ENCODE data around the gene ANO4. TPM values are rescaled to one million over a fixed set of nuclear protein-coding genes. Genes with fewer than 3 reads are reported as not detected.

Gene ANO4
- total RNA-seq, 1 experiment from 2014 or later = 5.7 TPM

GRCh38 chr12:101077791-101078528 is 283.4 kb downstream of the ANO4 start:
- H3K23me2 ChIP-seq (ENCODE audit: insufficient read length, low read depth, low read length, poor library complexity, severe bottlenecking) = no peaks in the 10 kb centered on the region
- H3K4ac ChIP-seq (ENCODE audit: low read depth, low read length) = no peak overlapping the region
- no peak overlapping the region for H2BK120ac ChIP-seq (ENCODE audit: low read depth, low read length, poor library complexity, severe bottlenecking)
- H3K9ac ChIP-seq (ENCODE audit: extremely low read depth, insufficient read length, low read length) = no peak overlapping the region
- no peaks in the 10 kb centered on the region for H3K36me3 Mint-ChIP-seq (ENCODE audit: insufficient read depth in 1 of 3, low read depth in 3 of 3)
- no peaks in the 10 kb centered on the region for H3K27me3 ChIP-seq (ENCODE audit: insufficient read depth, low read length)
- TF ChIP-seq, protein P1, sequence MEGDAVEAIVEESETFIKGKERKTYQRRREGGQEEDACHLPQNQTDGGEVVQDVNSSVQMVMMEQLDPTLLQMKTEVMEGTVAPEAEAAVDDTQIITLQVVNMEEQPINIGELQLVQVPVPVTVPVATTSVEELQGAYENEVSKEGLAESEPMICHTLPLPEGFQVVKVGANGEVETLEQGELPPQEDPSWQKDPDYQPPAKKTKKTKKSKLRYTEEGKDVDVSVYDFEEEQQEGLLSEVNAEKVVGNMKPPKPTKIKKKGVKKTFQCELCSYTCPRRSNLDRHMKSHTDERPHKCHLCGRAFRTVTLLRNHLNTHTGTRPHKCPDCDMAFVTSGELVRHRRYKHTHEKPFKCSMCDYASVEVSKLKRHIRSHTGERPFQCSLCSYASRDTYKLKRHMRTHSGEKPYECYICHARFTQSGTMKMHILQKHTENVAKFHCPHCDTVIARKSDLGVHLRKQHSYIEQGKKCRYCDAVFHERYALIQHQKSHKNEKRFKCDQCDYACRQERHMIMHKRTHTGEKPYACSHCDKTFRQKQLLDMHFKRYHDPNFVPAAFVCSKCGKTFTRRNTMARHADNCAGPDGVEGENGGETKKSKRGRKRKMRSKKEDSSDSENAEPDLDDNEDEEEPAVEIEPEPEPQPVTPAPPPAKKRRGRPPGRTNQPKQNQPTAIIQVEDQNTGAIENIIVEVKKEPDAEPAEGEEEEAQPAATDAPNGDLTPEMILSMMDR (conservative IDR thresholded peaks at IDR 0.05) = no peak
- H2BK15ac ChIP-seq (ENCODE audit: low read depth, low read length) = no peak overlapping the region
- no peak overlapping the region for H3K14ac ChIP-seq (ENCODE audit: insufficient read depth, low read length)
- no peak overlapping the region for H3K27ac ChIP-seq (ENCODE audit: insufficient read length, low read depth, low read length)
- no peak overlapping the region for H3K56ac ChIP-seq (ENCODE audit: insufficient read length, low read depth, low read length)
- H3K18ac ChIP-seq (ENCODE audit: insufficient read length, low read depth, low read length) = no peak overlapping the region
- no peak overlapping the region for H2AK5ac ChIP-seq (ENCODE audit: insufficient read length, low read length)
- peaks cover 7 to 18% of the 10 kb centered on the region in 2 experiments; a peak in 3 of 4 replicates for H3K4me1 Mint-ChIP-seq
- H3K4me3 Mint-ChIP-seq = no peak overlapping the region
- no peak overlapping the region for H3K23ac ChIP-seq (ENCODE audit: insufficient read length, low read depth, low read length)
- H3K27me3 Mint-ChIP-seq (ENCODE audit: low read depth) = no peaks in the 10 kb centered on the region
- H3K79me2 ChIP-seq (ENCODE audit: insufficient read depth, low read length) = no peaks in the 10 kb centered on the region
- no peak overlapping the region for H2BK12ac ChIP-seq (ENCODE audit: insufficient read length, low read depth, low read length)
- H3K27ac Mint-ChIP-seq = 0 out of 7 replicates have a peak overlapping the region, but pooled peaks of 1 of the 3 experiments have one; percentile 30
- no peak overlapping the region for H4K8ac ChIP-seq (replicated peaks; ENCODE audit: insufficient read length, low read depth, low read length)
- no peaks in the 10 kb centered on the region for H3K9me3 Mint-ChIP-seq
- H4K5ac ChIP-seq (ENCODE audit: insufficient read length, low read depth, low read length) = no peak overlapping the region
- H3K4me1 ChIP-seq (ENCODE audit: insufficient read depth, low read length) = no peaks in the 10 kb centered on the region; the same call in 1 of the 2 replicates
- H3K9me3 ChIP-seq (ENCODE audit: control insufficient read depth, low read depth, low read length) = no peaks in the 10 kb centered on the region
- H3T11ph ChIP-seq (ENCODE audit: low read length) = no peak overlapping the region
- DNase-seq = no peak
- H4K20me1 ChIP-seq (ENCODE audit: control insufficient read depth, insufficient read depth, insufficient read length) = no peaks in the 10 kb centered on the region
- no peak overlapping the region for H3K4me2 ChIP-seq (ENCODE audit: insufficient read depth, insufficient read length, low read length)
- no peak overlapping the region for H2BK20ac ChIP-seq (ENCODE audit: low read depth, low read length, poor library complexity, severe bottlenecking)
- no peaks in the 10 kb centered on the region for H3K79me1 ChIP-seq (ENCODE audit: insufficient read depth, low read depth, low read length, poor library complexity, severe bottlenecking)
- H4K91ac ChIP-seq (ENCODE audit: insufficient read length, low read depth, low read length) = no peak overlapping the region
- WGBS (ENCODE audit: extremely low coverage, insufficient read length, low lambda C conversion rate) = no CpG with 5 or more reads among the region's 3 CpGs
- H2BK5ac ChIP-seq (ENCODE audit: insufficient read length, low read length) = no peak overlapping the region
- no peak overlapping the region for H2AFZ ChIP-seq (ENCODE audit: low read length)
